HCT116 (cell line): Measurements from ENCODE around the gene TSPAN5. TPM values are rescaled to one million over a fixed set of nuclear protein-coding genes. Genes with fewer than 3 reads are reported as not detected.
A peak's percentile ranks its signal among the peaks of the same experiment; 100 is the strongest.

ENCODE experiments used
- ATAC-seq: fragments of 200-7000 bp; cut with Tn5 transposase; 2 replicates; pipeline ENCODE4 v1.9.1; 2020; ENCODE audit warnings: mild to moderate bottlenecking, moderate library complexity
- BruUV-seq: library from RNA; stranded (reverse); fragments of 400-500 nt; replicated peaks from 2 replicates; lab custom pipeline; 2021; lab: Mats Ljungman, UMichigan
- CTCF ChIA-PET: fragments of 300-600 bp; sonication (Branson Sonifier 250); formaldehyde crosslinking; loops from one replicate; lab custom pipeline; 2021; ENCODE audit warnings: antibody characterized with exemption; lab: Charles Lee
- POLR2A ChIA-PET: fragments of 300-600, 350-600 bp; sonication (Branson Sonifier 250); formaldehyde crosslinking; loops from one replicate; lab custom pipeline; 2021; ENCODE audit warnings: antibody characterized with exemption; lab: Charles Lee
- RAD21 ChIA-PET, 2 experiments: fragments of 300-600 bp; sonication (Branson Sonifier 250); formaldehyde crosslinking; loops; one replicate each; lab custom pipeline; 2023; ENCODE audit warnings: low total read pairs in 2 of 2; ENCODE audit not compliant: uncharacterized antibody in 2 of 2, unreplicated experiment in 2 of 2, low non-redundant PET in 1 of 2; lab: Charles Lee
- DNase-seq: peaks from one replicate; pipeline ENCODE4 v3.0.0-alpha.2; 2010; ENCODE audit warnings: low read depth, low spot score
- H2AFZ ChIP-seq: fragments of 200-600 bp; shearing (Covaris generic), sonication (generic); 2 replicates; pipeline ENCODE4 v1.6.1; 2017; ENCODE audit warnings: low read depth, mixed run types, mixed read lengths, antibody characterized with exemption, low read length; ENCODE audit not compliant: poor library complexity, severe bottlenecking
- H3K27ac ChIP-seq: 2 replicates; pipeline ENCODE4 v1.5.1; 2012; ENCODE audit warnings: low read depth, low read length
- H3K27me3 ChIP-seq: fragments of 200-600 bp; sonication (generic); 2 replicates; pipeline ENCODE4 v1.6.1; 2016; ENCODE audit warnings: mixed run types, low read length, mixed read lengths; ENCODE audit not compliant: insufficient read depth
- H3K36me3 ChIP-seq, 2 experiments: fragments of 200-500 bp in 1 of 2; fragments of 200-600 bp in 1 of 2; sonication (Bioruptor generic) in 1 of 2; sonication (generic) in 1 of 2; 2 replicates each; pipeline versions ENCODE4 v1.5.1 to v1.6.1; 2014 to 2016; ENCODE audit warnings: low read length in 2 of 2, inconsistent platforms in 1 of 2, mixed read lengths in 1 of 2, mixed run types in 1 of 2; ENCODE audit not compliant: insufficient read depth in 2 of 2, control insufficient read depth in 1 of 2
- H3K4me1 ChIP-seq, 2 experiments: fragments of 200-600 bp in 1 of 2; sonication (generic) in 1 of 2; 2 replicates each; pipeline versions ENCODE4 v1.5.1 to v1.6.1; 2012 to 2017; ENCODE audit warnings: low read length in 2 of 2, inconsistent platforms in 1 of 2, mild to moderate bottlenecking in 1 of 2, mixed read lengths in 1 of 2, mixed run types in 1 of 2, moderate library complexity in 1 of 2; ENCODE audit not compliant: insufficient read depth in 2 of 2, control insufficient read depth in 1 of 2
- H3K4me2 ChIP-seq: fragments of 200-600 bp; sonication (generic); 2 replicates; pipeline ENCODE4 v1.6.1; 2017; ENCODE audit warnings: mixed run types, low read length, mixed read lengths
- H3K4me3 ChIP-seq, 2 experiments: fragments of 200-600 bp in 1 of 2; sonication (generic) in 1 of 2; replicated peaks in 1 of 2; 2 replicates each; pipeline ENCODE4 v1.5.1; 2011 to 2016; ENCODE audit warnings: low read length in 2 of 2, control low read depth in 1 of 2, low read depth in 1 of 2, mild to moderate bottlenecking in 1 of 2, mixed read lengths in 1 of 2, mixed run types in 1 of 2
- H3K79me2 ChIP-seq: fragments of 200-600 bp; sonication (generic); 2 replicates; pipeline ENCODE4 v1.6.1; 2017; ENCODE audit warnings: mild to moderate bottlenecking, mixed run types, low read length, moderate library complexity, mixed read lengths; ENCODE audit not compliant: insufficient read depth
- H3K9ac ChIP-seq: fragments of 200-600 bp; sonication (generic); 2 replicates; pipeline ENCODE4 v1.6.1; 2016; ENCODE audit warnings: low read length, mixed read lengths
- H3K9me2 ChIP-seq: fragments of 200-600 bp; sonication (generic), shearing (Covaris generic); 2 replicates; pipeline ENCODE4 v1.6.1; 2017; ENCODE audit warnings: mixed run types, mild to moderate bottlenecking, moderate library complexity; ENCODE audit not compliant: insufficient read depth
- H3K9me3 ChIP-seq, 2 experiments: fragments of 200-500 bp in 1 of 2; fragments of 200-600 bp in 1 of 2; sonication (Bioruptor generic) in 1 of 2; sonication (generic) in 1 of 2; 2 replicates each; pipeline ENCODE4 v1.6.1; 2014 to 2017; ENCODE audit warnings: low read length in 2 of 2, mixed read lengths in 2 of 2, inconsistent platforms in 1 of 2, low read depth in 1 of 2, mild to moderate bottlenecking in 1 of 2, mixed run types in 1 of 2, moderate library complexity in 1 of 2; ENCODE audit not compliant: control insufficient read depth in 1 of 2, insufficient read depth in 1 of 2
- H4K20me1 ChIP-seq: fragments of 200-600 bp; sonication (generic), shearing (Covaris generic); 2 replicates; pipeline ENCODE4 v1.6.1; 2017; ENCODE audit warnings: mixed run types, mild to moderate bottlenecking, moderate library complexity; ENCODE audit not compliant: insufficient read depth
- ATF3 ChIP-seq: IDR thresholded peaks from 2 replicates; pipeline ENCODE4 v1.6.1; 2012
- CBX3 ChIP-seq: IDR thresholded peaks from 2 replicates; pipeline ENCODE4 v1.6.1; 2012; ENCODE audit warnings: low read depth
- CEBPB ChIP-seq: IDR thresholded peaks from 2 replicates; pipeline ENCODE4 v1.6.1; 2012; ENCODE audit warnings: low read depth
- CTCF ChIP-seq, 3 experiments: fragments of 200-600 bp in 1 of 3; sonication (generic) in 1 of 3; IDR thresholded peaks in 2 of 3; conservative IDR thresholded peaks in 1 of 3; 2 replicates each; pipeline ENCODE4 v1.5.1; 2012 to 2017; ENCODE audit warnings: low read depth in 2 of 3, low read length in 2 of 3, antibody characterized with exemption in 1 of 3, borderline replicate concordance in 1 of 3, control low read depth in 1 of 3, mild to moderate bottlenecking in 1 of 3, mixed read lengths in 1 of 3, mixed run types in 1 of 3, moderate library complexity in 1 of 3; ENCODE audit not compliant: insufficient read depth in 1 of 3
- EGR1 ChIP-seq: IDR thresholded peaks from 2 replicates; pipeline ENCODE4 v1.6.1; 2012; ENCODE audit warnings: low read depth
- ELF1 ChIP-seq: IDR thresholded peaks from 2 replicates; pipeline ENCODE4 v1.6.1; 2012; ENCODE audit warnings: low read depth, borderline replicate concordance
- EZH2 ChIP-seq: fragments of 200-600 bp; sonication (generic); IDR thresholded peaks from 2 replicates; pipeline ENCODE4 v1.6.1; 2017; ENCODE audit warnings: antibody characterized with exemption, mixed run types
- EZH2phosphoT487 ChIP-seq: fragments of 200-600 bp; IDR thresholded peaks from 2 replicates; pipeline ENCODE4 v1.6.1; 2018; ENCODE audit warnings: antibody characterized with exemption, borderline replicate concordance
- FOSL1 ChIP-seq: IDR thresholded peaks from 2 replicates; pipeline ENCODE4 v1.6.1; 2012; ENCODE audit warnings: low read depth
- JUND ChIP-seq: IDR thresholded peaks from 2 replicates; pipeline ENCODE4 v1.6.1; 2012
- MAX ChIP-seq: IDR thresholded peaks from 2 replicates; pipeline ENCODE4 v1.6.1; 2012
- POLR2AphosphoS5 ChIP-seq: IDR thresholded peaks from 2 replicates; pipeline ENCODE4 v1.6.1; 2011; ENCODE audit warnings: mild to moderate bottlenecking, low read depth, low read length, moderate library complexity
- SP1 ChIP-seq: IDR thresholded peaks from 2 replicates; pipeline ENCODE4 v1.6.1; 2012; ENCODE audit warnings: low read depth
- SRF ChIP-seq: IDR thresholded peaks from 2 replicates; pipeline ENCODE4 v1.6.1; 2012; ENCODE audit warnings: low read depth
- TCF7L2 ChIP-seq: IDR thresholded peaks from 2 replicates; pipeline ENCODE4 v1.7.0; 2011; ENCODE audit warnings: borderline replicate concordance, inconsistent platforms; ENCODE audit not compliant: insufficient read depth, insufficient read length; ENCODE audit errors: extremely low read depth
- YY1 ChIP-seq: IDR thresholded peaks from 2 replicates; pipeline ENCODE4 v1.6.1; 2011; ENCODE audit warnings: low read length, low read depth, moderate library complexity, mild to moderate bottlenecking; ENCODE audit not compliant: insufficient replicate concordance; ENCODE audit errors: extremely low read depth
- ZBTB33 ChIP-seq: IDR thresholded peaks from 2 replicates; pipeline ENCODE4 v1.6.1; 2011; ENCODE audit warnings: mild to moderate bottlenecking, low read length, moderate library complexity; ENCODE audit not compliant: insufficient replicate concordance; ENCODE audit errors: extremely low read depth
- ZFX ChIP-seq: fragments of 450-650 bp; IDR thresholded peaks from 2 replicates; pipeline ENCODE4 v1.6.1; 2017
- intact Hi-C: fragments of 100-400 bp; cut with micrococcal nuclease; formaldehyde crosslinking; loops from 2 replicates; pipeline ENCODE4 v1.10.0; 2022
- total RNA-seq: library from RNA; stranded (reverse); gene quantifications from one replicate; pipeline ENCODE4 v1.2.1, GENCODE V29; 2021; ENCODE audit not compliant: unreplicated experiment

TSPAN5 gene
- total RNA-seq, 1 experiment from 2014 or later = 56.8 TPM

- no peaks in the 10 kb centered on the region for H3K36me3 ChIP-seq
- ATAC-seq = no peak
- H3K27ac ChIP-seq = no peak overlapping the region
- TF ChIP-seq POLR2AphosphoS5 = no peak
- no peak for TF ChIP-seq SP1
- TF ChIP-seq JUND = no peak
- TF ChIP-seq TCF7L2 = no peak
- TF ChIP-seq EZH2 = no peak
- no peak for TF ChIP-seq CTCF (IDR thresholded peaks at IDR 0.05 in 2 of 3, conservative IDR thresholded peaks at IDR 0.05 in 1 of 3; ENCODE audit: borderline replicate concordance in 1 of 3, insufficient read depth in 1 of 3, low read depth in 2 of 3, low read length in 2 of 3)
- TF ChIP-seq EZH2phosphoT487 = no peak
- TF ChIP-seq EGR1 = no peak
- no peak for TF ChIP-seq MAX
- no peak for TF ChIP-seq YY1
- TF ChIP-seq ELF1 = no peak
- TF ChIP-seq ZFX = no peak
- TF ChIP-seq SRF = no peak
- no peak for TF ChIP-seq CEBPB
- TF ChIP-seq ZBTB33 = no peak
- no peak for TF ChIP-seq FOSL1
- no peak for TF ChIP-seq ATF3
- TF ChIP-seq CBX3 = no peak
- peaks cover 92% of the 10 kb centered on the region for H3K79me2 ChIP-seq
- CTCF ChIA-PET = no interaction called here
- H3K4me1 ChIP-seq = peaks cover 48 to 69% of the 10 kb centered on the region in 2 experiments
- no peaks in the 10 kb centered on the region for H3K27me3 ChIP-seq
- intact Hi-C loops = loop anchor here (10.0 kb wide), 1 partner anchor 109 kb away; no protein-coding TSS in a partner anchor
- H2AFZ ChIP-seq = no peak overlapping the region
- H3K4me2 ChIP-seq = peak overlapping the region; percentile 65
- RAD21 ChIA-PET = no interaction called here
- no peak for DNase-seq
- no TSS peak for BruUV-seq
- no peak overlapping the region for H3K9ac ChIP-seq
- no peak overlapping the region for H3K4me3 ChIP-seq
- POLR2A ChIA-PET = no interaction called here
- H3K9me2 ChIP-seq = no peaks in the 10 kb centered on the region
- no peaks in the 10 kb centered on the region for H4K20me1 ChIP-seq
- H3K9me3 ChIP-seq = no peaks in the 10 kb centered on the region
These were observed 143.0 kb downstream of the TSPAN5 start for GRCh38 chr4:98515470-98515809.
